ENCODE data around the gene REEP1. TPM values are rescaled to one million over a fixed set of nuclear protein-coding genes. Genes with fewer than 3 reads are reported as not detected.

Gene REEP1
- total RNA-seq, 1 experiment from 2014 or later, result 3.4 TPM

- DNase-seq (ENCODE audit: low read depth), result no peak
Measured at GRCh38 chr2:86305915-86306254, 31.5 kb downstream of the REEP1 start.

DNA sequence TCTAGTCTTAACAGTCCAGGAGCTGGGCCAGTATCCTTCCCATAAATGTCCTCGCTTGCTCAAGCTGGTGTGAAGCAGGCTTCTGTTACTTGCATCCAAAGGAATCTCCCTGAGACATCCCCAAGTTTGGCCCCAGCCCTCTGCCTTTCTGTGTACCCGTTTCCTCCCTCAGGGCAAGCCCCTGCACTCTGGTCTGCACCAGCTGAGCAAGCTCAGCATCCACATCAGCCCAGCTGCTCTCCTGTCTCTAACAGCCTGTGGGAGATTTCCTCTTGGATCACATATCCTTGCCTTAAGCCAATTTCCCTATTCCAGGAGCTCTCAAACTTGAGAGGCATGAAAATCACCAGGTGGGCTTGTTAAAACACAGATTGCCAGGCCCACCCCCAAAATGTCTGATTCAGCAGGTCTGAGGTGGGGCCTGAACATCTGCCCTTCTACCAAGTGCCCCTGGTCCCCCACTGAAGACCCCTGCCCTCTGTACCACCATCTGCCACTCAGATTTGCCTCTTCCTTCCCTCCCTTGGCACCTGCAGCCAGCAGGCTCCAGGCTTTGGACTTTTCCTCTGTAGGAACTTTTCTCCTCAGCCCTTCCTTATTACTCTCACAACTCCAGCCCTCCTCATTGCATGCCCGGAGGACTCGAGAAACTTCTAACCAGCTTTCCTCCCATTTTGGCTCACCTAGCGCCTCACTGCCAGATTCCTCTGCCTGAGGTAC is 32.1 kb downstream of the REEP1 start:
- DNase-seq (ENCODE audit: low read depth), result no peak

- no peak for DNase-seq (ENCODE audit: low read depth)
Measured at GRCh38 chr2:86304416-86304815, 33.0 kb downstream of the REEP1 start.

GRCh38 chr2:86302320-86302719 is 35.1 kb downstream of the REEP1 start:
- DNase-seq (ENCODE audit: low read depth), result peak; percentile 43

- peak; percentile 78 for DNase-seq (ENCODE audit: low read depth)
Measured at GRCh38 chr2:86301711-86302202, 35.7 kb downstream of the REEP1 start.

DNA sequence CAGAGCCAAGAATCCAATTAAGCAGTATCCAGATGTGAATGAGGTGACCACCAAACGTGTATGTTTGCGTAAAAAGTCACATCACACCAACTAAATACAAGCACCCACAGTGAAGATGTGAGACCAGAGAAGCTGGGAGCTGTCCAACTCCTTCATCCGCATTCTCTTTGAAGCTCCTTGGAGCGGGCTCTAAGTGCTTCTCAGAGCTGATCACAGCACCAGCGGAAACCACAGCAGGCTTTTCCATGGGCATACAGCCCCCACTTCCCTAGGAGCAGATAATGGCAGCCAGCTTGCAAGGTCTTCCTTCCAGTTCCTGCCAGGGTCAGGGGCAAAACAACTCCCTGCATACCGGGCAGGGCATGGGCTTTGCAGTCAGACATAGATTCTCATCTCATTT is 36.4 kb downstream of the REEP1 start:
- DNase-seq (ENCODE audit: low read depth), result peak; percentile 18

DNA sequence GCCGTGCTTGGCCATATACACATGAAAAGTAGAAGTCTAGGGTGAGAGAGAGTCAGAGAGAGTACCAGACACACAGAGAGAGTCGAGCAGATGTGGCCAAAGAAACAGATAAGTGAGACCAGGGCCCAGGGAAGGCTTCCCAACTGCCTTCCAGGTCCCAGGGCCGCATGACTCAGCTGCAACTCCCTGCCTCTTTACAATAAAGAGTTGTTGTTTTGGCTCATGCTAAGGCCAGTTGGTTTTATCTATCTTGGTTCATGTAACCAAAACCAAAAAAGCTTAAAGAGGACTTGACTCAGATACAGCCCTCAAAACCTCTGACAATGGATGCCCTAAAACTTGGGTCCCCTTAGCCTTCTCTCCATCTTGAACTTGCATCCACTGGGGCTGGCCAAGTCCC is 36.9 kb downstream of the REEP1 start:
- DNase-seq (ENCODE audit: low read depth), result peak; percentile 40

GRCh38 chr2:86298411-86299390 is 38.7 kb downstream of the REEP1 start:
- DNase-seq (ENCODE audit: low read depth), result peak; percentile 51

DNA sequence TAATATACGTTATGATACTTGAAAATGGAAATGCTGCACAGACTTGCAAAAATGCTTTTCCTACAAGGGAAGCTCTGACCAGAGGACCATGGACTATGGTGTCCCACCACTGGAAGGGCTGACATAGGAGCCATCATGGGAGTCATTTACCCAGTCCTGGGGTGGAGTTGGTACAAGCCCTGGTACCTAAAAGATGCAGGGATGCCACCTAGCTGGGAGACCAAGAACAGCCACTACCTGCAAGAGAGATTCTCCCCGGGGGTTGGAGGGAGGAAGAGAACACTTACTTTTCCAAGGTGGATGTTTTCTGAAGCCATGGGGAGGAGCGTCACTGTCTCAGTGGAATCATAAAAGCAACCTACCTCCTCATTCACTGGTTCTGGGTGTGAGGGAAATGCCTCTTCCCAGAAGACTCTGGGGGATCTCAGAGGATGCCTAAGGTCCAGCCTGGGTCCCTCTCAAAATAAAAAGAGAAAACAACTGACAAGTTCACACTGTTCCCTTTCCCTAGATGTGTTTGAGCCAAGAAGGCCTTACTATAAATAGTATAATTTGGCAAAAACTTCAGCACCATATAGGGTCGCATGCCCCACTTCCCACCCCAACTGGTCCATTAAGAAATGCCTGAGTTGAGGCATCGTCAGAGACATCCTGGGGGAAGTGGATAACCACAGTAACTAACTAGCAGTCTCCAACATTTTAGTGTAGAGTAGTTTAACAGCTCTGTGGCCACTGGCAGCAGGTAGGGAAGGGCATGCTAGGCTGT is 39.9 kb downstream of the REEP1 start:
- peak; percentile 11 for DNase-seq (ENCODE audit: low read depth)

GRCh38 chr2:86296947-86297346 is 40.5 kb downstream of the REEP1 start:
- DNase-seq (ENCODE audit: low read depth), result no peak

- no peak for DNase-seq (ENCODE audit: low read depth)
Measured at GRCh38 chr2:86295066-86295465, 42.4 kb downstream of the REEP1 start.

DNA sequence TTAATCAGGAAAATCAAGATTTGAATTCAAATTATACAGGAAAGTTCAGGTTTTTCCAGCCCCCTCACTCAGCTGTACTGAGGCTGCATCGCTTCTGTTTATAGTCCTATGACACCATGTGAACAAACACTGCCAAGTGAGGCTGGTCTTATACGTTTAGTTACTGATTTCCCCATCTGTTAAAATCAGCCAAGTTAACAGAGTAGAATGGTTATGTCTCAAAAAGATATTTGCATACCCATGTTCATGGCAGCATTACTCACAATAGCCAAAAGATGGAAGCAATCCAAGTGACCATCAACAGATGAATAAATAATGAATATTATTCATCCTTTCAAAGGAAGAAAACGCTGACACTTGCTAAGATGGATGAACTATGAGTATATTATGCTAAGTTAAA is 43.8 kb downstream of the REEP1 start:
- peak; percentile 46 for DNase-seq (ENCODE audit: low read depth)

DNA sequence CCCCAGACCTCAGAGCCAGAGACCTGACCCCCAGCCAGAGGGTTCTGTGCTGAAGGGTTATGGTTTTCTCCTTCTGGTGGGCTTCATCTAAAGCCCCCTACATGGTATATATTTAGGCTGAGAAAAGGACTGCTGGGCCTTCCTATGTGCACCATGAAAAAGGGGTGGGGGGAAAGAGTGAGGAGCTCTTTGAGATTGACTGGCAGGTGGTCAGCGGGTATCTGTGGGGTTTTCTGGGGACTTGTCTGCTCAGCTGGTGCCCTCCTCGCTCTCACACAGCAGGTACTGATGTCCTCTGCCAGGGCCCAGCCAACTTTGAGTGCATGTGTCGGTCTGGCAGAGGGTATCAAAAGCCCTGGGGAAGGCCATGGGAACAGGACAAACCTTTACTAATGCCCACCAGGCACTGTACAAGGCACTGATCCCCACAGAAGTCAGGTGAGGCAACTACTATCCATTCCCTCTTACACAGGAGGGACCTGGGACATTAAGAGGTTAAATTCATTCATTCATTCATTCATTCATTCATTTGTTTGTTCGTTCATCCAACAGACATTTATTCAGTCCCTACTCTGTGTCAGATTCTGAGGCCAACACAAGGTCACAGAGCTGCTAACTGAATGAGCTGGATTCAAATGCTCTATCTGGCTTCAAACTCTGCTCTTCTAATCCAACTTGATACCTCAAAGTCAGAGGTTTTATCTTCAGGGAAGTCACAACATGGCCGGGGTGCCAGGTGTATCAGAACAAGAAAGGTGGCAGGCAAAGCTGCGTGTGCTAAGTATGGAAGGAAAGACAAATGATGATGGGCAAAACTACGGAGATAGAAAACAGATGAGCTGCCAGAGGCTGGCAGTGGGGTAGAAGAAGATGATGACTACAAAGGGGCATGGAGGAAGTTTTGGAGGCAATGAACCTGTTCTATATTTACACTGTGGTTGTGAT is 44.6 kb downstream of the REEP1 start:
- DNase-seq (ENCODE audit: low read depth), result no peak

- no peak for DNase-seq (ENCODE audit: low read depth)
Measured at GRCh38 chr2:86291328-86291662, 46.1 kb downstream of the REEP1 start.

DNA sequence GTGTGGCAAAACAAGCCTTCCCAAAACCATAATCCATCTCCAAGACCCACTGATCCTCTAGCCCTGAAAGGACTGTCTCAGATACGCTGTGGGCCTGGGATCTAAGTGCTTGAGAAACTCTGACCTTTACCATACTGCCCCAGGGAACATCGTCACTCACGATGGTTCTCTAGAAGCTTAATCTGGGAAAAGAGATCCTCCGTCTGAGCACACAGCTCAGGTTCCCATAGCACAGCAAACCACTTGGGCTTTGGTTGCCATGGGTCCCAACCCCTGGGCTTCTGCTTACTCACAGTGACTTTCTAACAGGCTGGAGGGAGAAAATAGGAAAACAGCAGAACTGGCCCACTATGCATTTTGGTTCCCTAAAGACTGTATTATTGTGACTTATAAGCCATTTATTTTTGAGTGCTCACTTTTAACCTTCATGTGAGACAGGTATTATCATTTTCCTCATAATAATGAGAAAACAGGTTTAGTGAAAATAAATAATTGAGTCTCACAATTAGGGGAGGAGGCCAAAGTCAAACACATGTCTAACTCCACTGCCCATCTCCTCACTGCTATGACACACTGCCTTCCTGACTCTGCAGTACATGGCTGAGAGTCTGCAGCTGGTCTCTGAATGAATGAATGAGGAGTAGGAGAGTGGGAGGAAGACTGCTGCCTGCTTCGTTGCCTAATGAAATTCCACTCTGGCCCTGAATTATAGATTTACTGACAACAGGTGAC is 46.7 kb downstream of the REEP1 start:
- DNase-seq (ENCODE audit: low read depth), result peak; percentile 71

DNA sequence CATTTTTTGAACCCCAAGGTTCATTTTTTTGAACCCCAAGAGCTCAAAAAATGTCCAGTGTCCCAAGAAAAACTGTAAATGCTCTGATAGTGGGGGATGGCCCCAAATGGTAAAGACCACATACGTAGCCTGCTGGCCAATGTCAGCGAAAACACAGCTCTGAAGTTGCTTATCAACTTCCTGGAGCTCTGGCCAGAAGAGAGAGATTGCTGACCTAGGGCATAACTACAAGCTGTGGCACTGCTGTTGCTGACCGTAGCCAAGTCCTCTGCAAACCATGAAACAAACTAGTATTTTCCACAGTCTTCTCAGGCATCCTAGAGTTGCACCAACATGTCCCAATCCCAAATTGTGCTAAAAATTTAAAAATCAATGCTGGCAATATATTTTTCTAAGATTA is 50.9 kb downstream of the REEP1 start:
- DNase-seq (ENCODE audit: low read depth), result no peak

GRCh38 chr2:86285981-86286380 is 51.4 kb downstream of the REEP1 start:
- no peak for DNase-seq (ENCODE audit: low read depth)

GRCh38 chr2:86285571-86285970 is 51.9 kb downstream of the REEP1 start:
- DNase-seq (ENCODE audit: low read depth), result no peak

- DNase-seq (ENCODE audit: low read depth), result no peak
Measured at GRCh38 chr2:86284987-86285386, 52.4 kb downstream of the REEP1 start.

- no peak for DNase-seq (ENCODE audit: low read depth)
Measured at GRCh38 chr2:86284401-86284841, 53.0 kb downstream of the REEP1 start.
